Aorta (tissue), 5 donors: Measurements from ENCODE around the gene FZD8. TPM values are rescaled to one million over a fixed set of nuclear protein-coding genes. Genes with fewer than 3 reads are reported as not detected.
"Not testable (repeated sequence)": the region's sequence is repeated elsewhere in the genome, so short reads cannot be mapped to it uniquely, and the experiment has no call there.

Experiments
- ATAC-seq: fragments of 200-7000 bp; cut with Tn5 transposase; one replicate; pipeline ENCODE4 v1.9.1; 2022; ENCODE audit warnings: moderate library complexity; ENCODE audit not compliant: low FRiP score
- DNase-seq, 2 donors: peaks; one replicate each; pipeline ENCODE4 v3.0.0-alpha.2; 2020
- H3K27ac ChIP-seq, 2 donors: one replicate each; pipeline ENCODE4 v1.5.1; 2013; ENCODE audit warnings: low read length in 2 of 2, mild to moderate bottlenecking in 2 of 2, moderate library complexity in 2 of 2, control low read depth in 1 of 2, inconsistent platforms in 1 of 2, low read depth in 1 of 2
- H3K27me3 ChIP-seq, 2 donors: one replicate each; pipeline ENCODE4 v1.6.1; 2013; ENCODE audit warnings: control low read depth in 1 of 2, low read length in 1 of 2, mild to moderate bottlenecking in 1 of 2, moderate library complexity in 1 of 2; ENCODE audit not compliant: insufficient read depth in 2 of 2, control insufficient read depth in 1 of 2
- H3K36me3 ChIP-seq, 2 donors: one replicate each; pipeline ENCODE4 v1.6.1; 2013; ENCODE audit warnings: control low read depth in 1 of 2, low read length in 1 of 2, mild to moderate bottlenecking in 1 of 2; ENCODE audit not compliant: insufficient read depth in 2 of 2, control insufficient read depth in 1 of 2
- H3K4me1 ChIP-seq, 2 donors: one replicate each; pipeline ENCODE4 v1.6.1; 2013; ENCODE audit warnings: low read length in 2 of 2, control low read depth in 1 of 2, mild to moderate bottlenecking in 1 of 2, moderate library complexity in 1 of 2; ENCODE audit not compliant: insufficient read depth in 2 of 2, control insufficient read depth in 1 of 2
- H3K4me3 ChIP-seq, 2 donors: one replicate each; pipeline ENCODE4 v1.5.1; 2013; ENCODE audit warnings: low read length in 2 of 2, control low read depth in 1 of 2, mild to moderate bottlenecking in 1 of 2
- H3K9me3 ChIP-seq: one replicate; pipeline ENCODE4 v1.6.1; 2013; ENCODE audit warnings: mild to moderate bottlenecking, low read length; ENCODE audit not compliant: control insufficient read depth
- WGBS, 2 donors: extraction: QIAGEN DNeasy Blood & Tissue Kit; methylation state at CpG; one replicate each; pipeline ENCODE4 v1.1.7; 2013; 5-methylcytosine and 5-hydroxymethylcytosine counted together
- intact Hi-C, 2 donors: fragments of 100-400 bp; cut with DNase I; formaldehyde crosslinking; loops; one replicate each; pipeline versions ENCODE4 v1.14.2 to v1.15.0; 2022
- long read RNA-seq, 2 donors: library from polyadenylated mRNA; unstranded; transcript quantifications; one replicate each; pipeline ENCODE4 v2.0.0, GENCODE V29; 2020 to 2021
- polyA plus RNA-seq, 2 donors: library from polyadenylated mRNA; stranded (reverse); fragments of 200-250 nt; gene quantifications; one replicate each; pipeline ENCODE4 v1.2.3, GENCODE V29; 2013
- total RNA-seq, 2 donors: library from RNA; stranded (reverse); fragmentation: NEBNext Ultra II Directional; extraction: Animal tissue kit (Norgen Biotek cat#: 25700); gene quantifications; one replicate each; pipeline ENCODE4 v1.2.1, GENCODE V29; 2021
- donor health status: healthy with polysubstance abuse.
- donor health status: Bipolar disorder and iron deficiency.
- donor health status: DM: no; HTN: no; CAD: no.
- donor health status: DM: no; HTN: no; CAD: no.
- donor health status: DM: yes; HTN: yes; CAD: no.

The FZD8 gene
- 10 to 100 TPM in 1 of 2 donors, 1 to 10 TPM in 1; 8.2 to 28.6 TPM for total RNA-seq
- polyA plus RNA-seq, result 1 to 10 TPM in 1 of 2 donors, under 1 TPM in 1; 0.50 to 9.2 TPM
- long read RNA-seq, donor 1, result 0 reads
- long read RNA-seq, donor 2, full-length matches to known transcripts, result 4 of 4 reads
- long read RNA-seq, donor 2, partial matches to known transcripts, result 0 of 4 reads
- long read RNA-seq, donor 2, other reads (novel, unspliced or antisense), result 0 of 4 reads

- H3K36me3 ChIP-seq, result no peaks in the 10 kb centered on the region
- no peaks in the 10 kb centered on the region for H3K27me3 ChIP-seq
- intact Hi-C loops, result loop anchor here (5.0 to 10.0 kb wide), 4 partner anchors 533 to 865 kb away; no protein-coding TSS in a partner anchor
- H3K27ac ChIP-seq, result peak within 1 kb of the TSS; percentile 66 to 78
- DNase-seq (peak; percentile 95 to 96), ATAC-seq (peak; percentile 94)
- H3K4me3 ChIP-seq, result peak within 1 kb of the TSS; percentile 59 to 79
- 0% methylated on average over 72 to 80 of the region's 80 CpGs for whole genome bisulfite sequencing, 2 donors
- no peaks in the 10 kb centered on the region for H3K4me1 ChIP-seq
- H3K9me3 ChIP-seq, result peaks cover under 1% of the 10 kb centered on the region
These were observed at the start of gene FZD8 for GRCh38 chr10:35642035-35642792. TSS of gene FZD8 (minus strand) at chr10:35642296. CDS start at chr10:35641429, 867 bp downstream.

GRCh38 chr10:35691522-35692236 lies 49.6 kb upstream of the FZD8 start:
- intact Hi-C loops, result no loop called here
- DNase-seq, result no peak
- Histone ChIP-seq H3K27ac (no peak overlapping the region), H3K27me3 (no peaks in the 10 kb centered on the region), H3K4me3 (no peak overlapping the region), H3K9me3 (no peaks in the 10 kb centered on the region), H3K36me3 (no peaks in the 10 kb centered on the region), H3K4me1 (no peaks in the 10 kb centered on the region)
- no peak for ATAC-seq
- 94% methylated on average over 12 of the region's 12 CpGs for WGBS, 2 donors

GRCh38 chr10:35690534-35690933 lies 48.4 kb upstream of the FZD8 start:
- WGBS, 2 donors, result 71 to 78% methylated on average over 5 of the region's 5 CpGs
- ATAC-seq (no peak), DNase-seq (no peak)
- Histone ChIP-seq H3K27me3 (no peaks in the 10 kb centered on the region), H3K27ac (no peak overlapping the region), H3K36me3 (no peaks in the 10 kb centered on the region), H3K9me3 (no peaks in the 10 kb centered on the region), H3K4me3 (no peak overlapping the region), H3K4me1 (no peaks in the 10 kb centered on the region)
- intact Hi-C loops, result no loop called here

GRCh38 chr10:35685858-35686257 lies 43.8 kb upstream of the FZD8 start:
- ATAC-seq, intact Hi-C loops, H3K27ac ChIP-seq, H3K4me1 ChIP-seq, DNase-seq, H3K36me3 ChIP-seq, H3K27me3 ChIP-seq, H3K4me3 ChIP-seq, H3K9me3 ChIP-seq: not testable (repeated sequence)
- 95 to 96% methylated on average over 4 of the region's 4 CpGs for WGBS, 2 donors

- H3K27ac ChIP-seq, result no peak overlapping the region
- no peaks in the 10 kb centered on the region for H3K36me3 ChIP-seq
- DNase-seq (no peak), ATAC-seq (no peak)
- H3K27me3 ChIP-seq, result no peaks in the 10 kb centered on the region
- peaks cover 1% of the 10 kb centered on the region for H3K9me3 ChIP-seq
- no peak overlapping the region for H3K4me3 ChIP-seq
- H3K4me1 ChIP-seq, result no peaks in the 10 kb centered on the region
- intact Hi-C loops, result no loop called here
- WGBS, 2 donors, result 88 to 90% methylated on average over 3 of the region's 3 CpGs
These were observed 43.3 kb upstream of the FZD8 start for GRCh38 chr10:35685402-35685801.

- ATAC-seq (no peak), DNase-seq (no peak)
- WGBS, 2 donors, result 50 to 51% methylated on average over 5 of the region's 5 CpGs
- Histone ChIP-seq H3K4me3 (no peak overlapping the region), H3K9me3 (peaks cover 1% of the 10 kb centered on the region), H3K4me1 (no peaks in the 10 kb centered on the region), H3K36me3 (no peaks in the 10 kb centered on the region), H3K27me3 (no peaks in the 10 kb centered on the region), H3K27ac (no peak overlapping the region)
- intact Hi-C loops, result no loop called here
These were observed 42.5 kb upstream of the FZD8 start for GRCh38 chr10:35684586-35684985.

- 18 to 29% methylated on average over 1 of the region's 1 CpG for WGBS, 2 donors
- Histone ChIP-seq H3K27ac (no peak overlapping the region), H3K27me3 (no peaks in the 10 kb centered on the region), H3K4me1 (no peaks in the 10 kb centered on the region), H3K9me3 (no peaks in the 10 kb centered on the region), H3K4me3 (no peak overlapping the region), H3K36me3 (no peaks in the 10 kb centered on the region)
- DNase-seq, result no peak
- ATAC-seq, result no peak
- intact Hi-C loops, result no loop called here
These were observed 33.8 kb upstream of the FZD8 start for GRCh38 chr10:35675846-35676245.

- H3K27me3 ChIP-seq, result no peaks in the 10 kb centered on the region
- ATAC-seq (no peak), DNase-seq (no peak)
- no peak overlapping the region for H3K4me3 ChIP-seq
- H3K27ac ChIP-seq, result no peak overlapping the region
- no peaks in the 10 kb centered on the region for H3K36me3 ChIP-seq
- no peaks in the 10 kb centered on the region for H3K4me1 ChIP-seq
- intact Hi-C loops, result no loop called here
- H3K9me3 ChIP-seq, result no peaks in the 10 kb centered on the region
These were observed 32.7 kb upstream of the FZD8 start for GRCh38 chr10:35674843-35675242.
